Small intestine (tissue), 7 donors: ENCODE data around the gene IL16. TPM values are rescaled to one million over a fixed set of nuclear protein-coding genes. Genes with fewer than 3 reads are reported as not detected.

Experiments used
- DNase-seq, 2 donors: peaks; one replicate each; pipeline versions ENCODE4 v3.0.0 to v3.0.0-alpha.2; 2013
- FAIRE-seq: peaks from 2 replicates; lab custom pipeline; 2012; peaks lifted over from hg19 to GRCh38; lab: Jason Lieb, UNC
- H3K27ac ChIP-seq, 3 donors: one replicate each; pipeline ENCODE4 v1.5.1; 2013; ENCODE audit warnings: low read length in 2 of 3, mild to moderate bottlenecking in 2 of 3, control low read depth in 1 of 3, inconsistent platforms in 1 of 3, low read depth in 1 of 3, moderate library complexity in 1 of 3
- H3K27me3 ChIP-seq, 3 donors: one replicate each; pipeline ENCODE4 v1.6.1; 2013; ENCODE audit warnings: low read length in 3 of 3, inconsistent platforms in 1 of 3; ENCODE audit not compliant: control insufficient read depth in 3 of 3, insufficient read depth in 3 of 3
- H3K36me3 ChIP-seq, 3 donors: one replicate each; pipeline ENCODE4 v1.6.1; 2013; ENCODE audit warnings: low read length in 3 of 3, inconsistent platforms in 1 of 3, low read depth in 1 of 3, mild to moderate bottlenecking in 1 of 3, moderate library complexity in 1 of 3; ENCODE audit not compliant: control insufficient read depth in 3 of 3, insufficient read depth in 2 of 3
- H3K4me1 ChIP-seq, 3 donors: one replicate each; pipeline ENCODE4 v1.6.1; 2013; ENCODE audit warnings: low read length in 2 of 3, inconsistent platforms in 1 of 3, low read depth in 1 of 3, mild to moderate bottlenecking in 1 of 3, moderate library complexity in 1 of 3; ENCODE audit not compliant: control insufficient read depth in 3 of 3, insufficient read depth in 2 of 3
- H3K4me3 ChIP-seq, 3 donors: one replicate each; pipeline ENCODE4 v1.5.1; 2013; ENCODE audit warnings: low read length in 3 of 3, control low read depth in 1 of 3, inconsistent platforms in 1 of 3, low read depth in 1 of 3, mild to moderate bottlenecking in 1 of 3, moderate library complexity in 1 of 3
- H3K9me3 ChIP-seq, 2 donors: one replicate each; pipeline ENCODE4 v1.6.1; 2013; ENCODE audit warnings: low read depth in 1 of 2, low read length in 1 of 2; ENCODE audit not compliant: control insufficient read depth in 2 of 2, insufficient read depth in 1 of 2
- WGBS, 3 donors: extraction: QIAGEN DNeasy Blood & Tissue Kit; methylation state at CpG; one replicate each; pipeline ENCODE4 v1.1.7; 2013; 5-methylcytosine and 5-hydroxymethylcytosine counted together
- polyA plus RNA-seq, 4 donors: library from polyadenylated mRNA; stranded (reverse) in 3 of 4; unstranded in 1 of 4; fragments of 200-250 nt in 3 of 4; fragments of 120-200 nt in 1 of 4; gene quantifications; one replicate each; pipeline versions ENCODE4 v1.2.1 to v1.2.3, GENCODE V29; 2013
- donor health status: healthy with polysubstance abuse.
- donor health status: control.
- donor health status: control.
- donor health status: Bipolar disorder and iron deficiency.
- donor health status: healthy.

The IL16 gene
- polyA plus RNA-seq, 4 donors, result 1.8 to 9.7 (median 7.9) TPM

DNA sequence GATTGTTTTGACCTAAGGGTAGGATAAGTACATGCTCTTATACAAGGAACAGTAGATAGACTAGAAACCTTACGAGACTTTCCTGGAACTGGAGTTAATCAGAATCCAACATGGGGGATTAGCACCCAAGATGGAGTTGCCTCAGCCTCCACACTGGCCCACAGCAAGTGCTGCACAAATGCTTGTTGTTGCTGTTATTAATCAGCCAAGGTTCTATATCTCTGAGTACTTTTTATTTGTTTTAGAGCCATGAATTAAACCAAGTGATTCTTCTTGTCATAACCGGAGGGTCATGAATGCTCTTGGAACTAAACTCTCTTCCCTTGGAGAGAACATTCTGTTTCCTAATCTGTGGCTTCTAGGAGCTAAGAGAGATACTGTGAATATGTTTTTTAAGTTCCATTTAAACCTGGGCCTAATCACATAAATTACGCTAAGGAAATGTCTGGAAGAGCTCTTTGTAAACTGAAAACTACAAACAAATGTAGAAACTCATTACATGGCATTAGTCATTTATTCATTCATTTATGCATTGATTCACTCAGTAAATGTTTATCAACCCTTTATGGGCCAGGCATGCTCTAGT is 5.7 kb upstream of the IL16 start:
- Histone ChIP-seq H3K27me3 (no peaks in the 10 kb centered on the region), H3K36me3 (no peaks in the 10 kb centered on the region), H3K27ac (no peak overlapping the region), H3K9me3 (no peaks in the 10 kb centered on the region), H3K4me3 (no peak overlapping the region), H3K4me1 (no peaks in the 10 kb centered on the region)
- no peak for FAIRE-seq
- WGBS, 3 donors, result 75 to 82% (median 78%) methylated on average over 3 of the region's 3 CpGs
- DNase-seq, result no peak

DNA sequence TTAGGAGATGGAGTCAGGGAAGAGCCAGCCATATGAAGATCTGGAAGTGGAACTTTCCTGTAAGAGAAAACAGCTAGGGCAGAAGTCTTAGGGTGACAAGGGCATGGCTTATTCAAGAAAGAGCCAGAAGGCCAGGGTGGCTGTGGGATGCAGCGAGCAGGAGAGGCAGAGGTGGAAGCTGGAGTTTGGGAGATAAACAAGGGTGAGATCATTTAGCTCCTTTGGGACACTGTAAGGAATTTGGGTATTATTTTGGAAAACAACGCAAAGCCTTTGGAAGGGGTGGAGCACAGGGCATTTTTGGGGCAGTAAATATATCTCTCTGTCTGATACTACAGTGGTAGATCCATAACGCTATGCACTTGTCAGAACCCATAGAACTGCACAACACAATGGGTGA is 5.0 kb upstream of the IL16 start:
- no peaks in the 10 kb centered on the region for H3K9me3 ChIP-seq
- H3K27me3 ChIP-seq, result no peaks in the 10 kb centered on the region
- WGBS, 3 donors, result 88 to 89% (median 89%) methylated on average over 3 of the region's 3 CpGs
- peak overlapping the region in 1 of 3 donors; percentile 27 for H3K27ac ChIP-seq
- H3K4me3 ChIP-seq, result no peak overlapping the region
- H3K36me3 ChIP-seq, result no peaks in the 10 kb centered on the region
- H3K4me1 ChIP-seq, result no peaks in the 10 kb centered on the region
- DNase-seq, result no peak
- no peak for FAIRE-seq

DNA sequence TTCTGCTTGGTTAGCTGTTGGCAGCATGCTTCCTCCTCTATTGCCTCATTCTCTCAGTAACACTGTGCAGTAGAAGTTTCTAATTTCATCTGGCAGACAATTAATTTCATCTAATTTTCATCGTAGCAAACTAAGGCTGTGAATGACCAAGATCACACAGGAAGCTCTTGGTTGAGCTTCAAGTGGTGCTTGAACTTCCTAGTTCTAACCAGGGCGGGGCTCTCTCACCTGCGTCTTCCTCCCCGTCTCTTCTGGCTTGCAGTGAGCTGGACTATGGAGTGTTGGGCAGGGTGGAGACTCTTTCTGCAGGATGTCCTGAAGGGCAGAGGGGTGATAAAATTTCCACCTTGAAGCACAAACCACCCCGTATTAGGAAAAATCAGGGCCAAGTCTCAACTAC is 2.0 kb upstream of the IL16 start:
- WGBS, 3 donors, result 43 to 59% (median 49%) methylated on average over 5 of the region's 5 CpGs
- no peaks in the 10 kb centered on the region for H3K4me1 ChIP-seq
- H3K4me3 ChIP-seq, result no peak overlapping the region
- no peaks in the 10 kb centered on the region for H3K36me3 ChIP-seq
- DNase-seq (no peak), FAIRE-seq (no peak)
- H3K27me3 ChIP-seq, result no peaks in the 10 kb centered on the region
- H3K9me3 ChIP-seq, result no peaks in the 10 kb centered on the region
- no peak overlapping the region for H3K27ac ChIP-seq

- H3K36me3 ChIP-seq, result no peaks in the 10 kb centered on the region
- DNase-seq, result no peak
- FAIRE-seq, result no peak
- H3K4me3 ChIP-seq, result no peak overlapping the region
- no peaks in the 10 kb centered on the region for H3K4me1 ChIP-seq
- no peak overlapping the region for H3K27ac ChIP-seq
- no peaks in the 10 kb centered on the region for H3K27me3 ChIP-seq
- 68 to 70% (median 68%) methylated on average over 8 of the region's 8 CpGs for WGBS, 3 donors
- no peaks in the 10 kb centered on the region for H3K9me3 ChIP-seq
Measured at GRCh38 chr15:81195339-81195864, 1.3 kb upstream of the IL16 start.

- Histone ChIP-seq H3K36me3 (no peaks in the 10 kb centered on the region), H3K9me3 (no peaks in the 10 kb centered on the region), H3K4me1 (no peaks in the 10 kb centered on the region), H3K27me3 (no peaks in the 10 kb centered on the region), H3K27ac (no peak overlapping the region), H3K4me3 (no peak overlapping the region)
- DNase-seq (no peak), FAIRE-seq (no peak)
- WGBS, 3 donors, result 69 to 82% (median 75%) methylated on average over 7 of the region's 7 CpGs
Measured at GRCh38 chr15:81197255-81197630, 564 bp downstream of the IL16 start.

DNA sequence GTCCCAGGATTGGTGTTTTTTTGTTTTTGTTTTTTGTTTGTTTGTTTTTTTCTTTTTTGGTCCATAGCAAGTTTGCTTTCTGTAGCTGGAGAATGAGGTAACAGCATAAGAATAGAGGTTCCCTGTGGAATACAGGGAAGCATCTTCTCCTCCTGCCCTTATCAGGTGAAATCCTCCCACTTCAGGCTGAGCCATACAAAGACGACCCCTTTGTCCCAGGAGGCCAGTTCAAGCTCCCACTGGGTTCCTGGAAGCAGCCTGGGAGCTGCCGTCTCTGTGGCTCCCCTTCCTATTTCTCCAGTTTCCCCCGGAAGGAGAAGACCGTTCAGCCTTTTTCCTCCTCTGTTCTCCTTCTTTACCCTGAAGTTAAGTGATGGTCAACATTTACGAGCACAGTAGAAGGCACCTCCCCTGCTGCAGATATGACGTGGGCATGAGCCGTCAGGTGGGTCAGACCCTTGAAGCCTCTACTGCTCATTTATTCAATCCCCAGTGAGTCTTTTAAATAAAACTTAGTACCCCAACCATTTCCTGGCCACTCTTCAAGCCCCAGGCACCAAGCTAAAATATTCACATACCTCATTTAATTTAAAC is 1.1 kb downstream of the IL16 start:
- H3K36me3 ChIP-seq, result no peaks in the 10 kb centered on the region
- 48 to 72% (median 69%) methylated on average over 7 of the region's 7 CpGs for WGBS, 3 donors
- H3K4me1 ChIP-seq, result no peaks in the 10 kb centered on the region
- no peak overlapping the region for H3K27ac ChIP-seq
- H3K9me3 ChIP-seq, result no peaks in the 10 kb centered on the region
- no peak for DNase-seq
- no peaks in the 10 kb centered on the region for H3K27me3 ChIP-seq
- FAIRE-seq, result no peak
- no peak overlapping the region for H3K4me3 ChIP-seq

DNA sequence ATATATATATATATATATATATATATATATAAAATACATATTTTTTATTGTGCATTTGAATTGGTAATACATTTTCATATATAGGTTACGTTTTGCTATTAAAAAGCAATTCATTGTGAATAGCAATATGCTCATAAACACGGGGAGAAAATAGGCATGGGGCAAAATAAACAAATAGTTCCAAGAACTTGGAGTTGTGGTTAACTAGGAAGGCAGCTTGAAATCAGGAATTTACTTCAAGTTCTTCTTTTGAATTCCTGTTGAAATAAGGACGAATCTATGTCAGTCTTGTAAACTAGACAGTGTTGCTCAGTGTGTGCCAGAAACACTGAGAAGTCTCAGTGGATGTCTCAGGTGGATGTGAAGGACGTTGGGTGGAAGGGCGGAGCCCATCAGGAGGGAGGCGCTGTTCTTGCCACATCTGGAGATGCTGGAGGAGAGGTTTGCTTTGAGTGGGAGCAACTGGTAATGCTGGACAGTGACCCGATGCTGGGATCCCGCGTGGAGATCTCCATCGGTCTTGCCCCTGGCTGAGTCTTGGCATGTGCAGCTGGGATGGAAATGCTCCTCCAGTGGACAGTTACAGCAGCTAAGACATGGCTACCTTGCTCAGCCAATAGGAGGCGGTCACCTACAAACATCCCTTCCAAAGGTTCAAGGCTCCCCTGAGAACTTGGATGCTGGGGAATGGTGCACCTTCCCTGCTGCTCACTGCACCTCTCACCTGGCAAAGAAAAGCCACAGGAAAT is 2.5 kb downstream of the IL16 start:
- DNase-seq, result no peak
- 76 to 78% (median 78%) methylated on average over 11 of the region's 11 CpGs for WGBS, 3 donors
- Histone ChIP-seq H3K4me3 (no peak overlapping the region), H3K9me3 (no peaks in the 10 kb centered on the region), H3K27ac (no peak overlapping the region), H3K27me3 (no peaks in the 10 kb centered on the region), H3K4me1 (no peaks in the 10 kb centered on the region), H3K36me3 (no peaks in the 10 kb centered on the region)
- FAIRE-seq, result no peak

- Histone ChIP-seq H3K27ac (no peak overlapping the region), H3K27me3 (no peaks in the 10 kb centered on the region), H3K4me3 (no peak overlapping the region), H3K36me3 (no peaks in the 10 kb centered on the region), H3K9me3 (no peaks in the 10 kb centered on the region), H3K4me1 (no peaks in the 10 kb centered on the region)
- 91 to 92% (median 91%) methylated on average over 3 of the region's 3 CpGs for whole genome bisulfite sequencing, 3 donors
- FAIRE-seq (no peak), DNase-seq (no peak)
Measured at GRCh38 chr15:81206018-81206417, 9.3 kb downstream of the IL16 start.
